IPS-15b (cell line): ENCODE measurements around the gene TLE4.
"Not testable (repeated sequence)": the region's sequence is repeated elsewhere in the genome, so short reads cannot be mapped to it uniquely, and the experiment has no call there.

Source experiments
- H3K27me3 ChIP-seq: one replicate; pipeline ENCODE4 v1.6.1; 2013; ENCODE audit warnings: low read length; ENCODE audit not compliant: control insufficient read depth, insufficient read depth
- H3K36me3 ChIP-seq: one replicate; pipeline ENCODE4 v1.6.1; 2013; ENCODE audit warnings: low read length; ENCODE audit not compliant: control insufficient read depth, insufficient read depth
- H3K4me1 ChIP-seq: one replicate; pipeline ENCODE4 v1.6.1; 2013; ENCODE audit warnings: mild to moderate bottlenecking, low read length; ENCODE audit not compliant: control insufficient read depth, insufficient read depth
- H3K4me3 ChIP-seq: one replicate; pipeline ENCODE4 v1.5.1; 2013; ENCODE audit warnings: low read depth, low read length
- H3K9ac ChIP-seq: one replicate; pipeline ENCODE4 v1.6.1; 2013; ENCODE audit warnings: low read depth, mild to moderate bottlenecking, low read length
- H3K9me3 ChIP-seq: one replicate; pipeline ENCODE4 v1.6.1; 2013; ENCODE audit warnings: mild to moderate bottlenecking, low read length; ENCODE audit not compliant: control insufficient read depth, insufficient read depth

TLE4 gene

DNA sequence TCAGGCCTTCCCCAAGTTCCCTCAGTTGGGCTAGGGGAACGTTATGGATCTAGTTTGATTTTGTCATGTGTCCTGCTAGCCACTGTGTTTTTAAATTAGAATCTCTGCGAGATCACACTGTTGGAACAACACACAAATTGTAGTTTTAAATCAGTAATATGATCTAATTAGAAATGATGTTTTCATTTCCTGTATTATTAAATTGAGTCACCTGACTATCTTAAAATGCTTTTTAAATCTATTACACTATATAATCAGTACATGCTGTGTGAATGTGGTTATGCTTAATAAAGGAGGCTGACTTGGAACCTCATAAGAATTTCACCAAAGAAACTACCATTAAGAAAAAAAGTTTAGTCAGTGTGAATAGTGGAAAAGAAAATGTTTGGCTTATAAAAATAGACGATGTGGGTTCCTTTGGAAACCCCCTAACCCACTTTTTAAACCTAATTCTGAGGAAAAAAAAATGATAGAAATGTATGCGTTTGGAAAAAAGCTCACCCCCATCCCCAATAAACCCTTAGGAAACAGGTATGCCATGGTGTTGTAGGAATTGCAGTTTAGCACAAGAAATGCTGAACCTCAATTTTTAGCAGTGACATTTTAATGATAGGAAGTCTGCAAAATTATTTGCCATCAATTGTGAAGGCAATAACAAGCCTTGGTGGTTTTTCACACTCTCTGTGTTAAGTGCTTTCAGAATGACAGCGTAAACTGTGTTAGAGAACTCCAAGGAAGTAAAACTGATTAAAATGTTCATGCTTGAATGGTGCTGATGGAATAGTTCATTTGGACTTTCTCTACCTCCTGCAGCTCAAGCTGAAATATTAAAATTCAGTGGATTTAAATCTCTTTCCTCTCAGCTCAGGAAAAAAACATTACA is 59.0 kb downstream of the TLE4 start:
- no peak overlapping the region for H3K9ac ChIP-seq
- no peaks in the 10 kb centered on the region for H3K9me3 ChIP-seq
- H3K4me1 ChIP-seq, result peaks cover 11% of the 10 kb centered on the region
- no peak overlapping the region for H3K4me3 ChIP-seq
- no peaks in the 10 kb centered on the region for H3K36me3 ChIP-seq
- H3K27me3 ChIP-seq, result no peaks in the 10 kb centered on the region

DNA sequence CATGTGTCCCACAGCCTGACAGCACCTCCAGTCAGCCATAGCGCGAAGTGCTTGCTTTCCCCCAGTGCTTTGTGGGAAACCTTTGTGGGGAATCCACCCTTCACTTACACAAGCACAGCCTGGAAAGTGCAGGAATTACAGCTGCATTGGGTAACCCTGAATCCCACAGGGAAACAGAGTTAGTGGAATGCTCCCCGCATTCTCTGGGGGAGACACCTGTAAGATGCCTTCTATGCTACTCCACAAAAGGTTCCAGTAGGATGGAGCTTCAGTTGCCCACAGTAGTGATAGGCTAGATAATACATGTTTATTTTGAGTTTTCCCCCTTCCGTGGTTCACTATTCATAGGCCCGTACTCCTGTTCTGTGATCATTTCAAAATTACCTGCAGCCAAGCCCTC is 60.3 kb downstream of the TLE4 start:
- H3K9ac ChIP-seq, result no peak overlapping the region
- H3K36me3 ChIP-seq, result no peaks in the 10 kb centered on the region
- H3K4me1 ChIP-seq, result peaks cover 11% of the 10 kb centered on the region
- no peaks in the 10 kb centered on the region for H3K9me3 ChIP-seq
- H3K27me3 ChIP-seq, result no peaks in the 10 kb centered on the region
- H3K4me3 ChIP-seq, result no peak overlapping the region

DNA sequence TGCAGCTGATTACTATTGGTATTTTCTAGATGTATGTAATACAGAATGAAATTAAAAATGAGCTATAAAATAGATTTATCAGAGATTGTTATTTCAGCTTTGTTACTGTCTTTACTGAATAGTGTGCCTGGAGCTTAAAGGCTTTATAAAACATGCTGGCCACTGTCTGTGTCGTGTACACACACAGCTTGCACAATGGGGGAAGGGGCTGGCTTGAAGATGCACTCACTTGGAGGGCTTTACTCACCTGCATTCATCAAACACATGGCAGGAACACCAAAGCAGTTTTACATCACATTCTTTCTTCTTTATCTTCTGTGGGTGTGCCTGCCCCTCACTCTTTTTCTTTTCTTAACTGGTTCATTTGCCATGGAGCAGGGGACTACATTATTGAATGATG is 60.9 kb downstream of the TLE4 start:
- Histone ChIP-seq H3K36me3 (no peaks in the 10 kb centered on the region), H3K27me3 (no peaks in the 10 kb centered on the region), H3K4me3 (no peak overlapping the region), H3K9ac (no peak overlapping the region), H3K4me1 (peaks cover 11% of the 10 kb centered on the region), H3K9me3 (no peaks in the 10 kb centered on the region)

DNA sequence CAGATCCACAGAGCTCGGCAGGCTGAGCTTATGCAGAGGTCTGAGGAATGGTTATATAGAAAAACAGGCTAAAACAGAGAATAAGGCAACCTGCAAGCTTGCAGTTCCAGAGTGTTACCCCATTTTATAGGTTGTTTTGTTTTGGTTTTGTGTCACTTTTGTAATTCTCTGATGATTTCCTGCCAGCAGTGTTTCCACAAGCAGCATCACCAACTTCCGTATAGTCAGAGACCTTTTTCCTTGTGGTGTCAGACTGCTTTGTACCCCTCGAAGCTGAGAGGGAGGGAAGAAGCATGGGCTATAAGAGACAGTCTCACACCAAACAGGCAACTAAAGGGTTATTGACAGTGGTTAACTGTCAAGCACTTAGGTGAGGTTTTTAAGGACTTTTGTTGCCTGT is 61.8 kb downstream of the TLE4 start:
- Histone ChIP-seq H3K4me1 (peaks cover 11% of the 10 kb centered on the region), H3K36me3 (no peaks in the 10 kb centered on the region), H3K27me3 (no peaks in the 10 kb centered on the region), H3K4me3 (no peak overlapping the region), H3K9ac (no peak overlapping the region), H3K9me3 (no peaks in the 10 kb centered on the region)

DNA sequence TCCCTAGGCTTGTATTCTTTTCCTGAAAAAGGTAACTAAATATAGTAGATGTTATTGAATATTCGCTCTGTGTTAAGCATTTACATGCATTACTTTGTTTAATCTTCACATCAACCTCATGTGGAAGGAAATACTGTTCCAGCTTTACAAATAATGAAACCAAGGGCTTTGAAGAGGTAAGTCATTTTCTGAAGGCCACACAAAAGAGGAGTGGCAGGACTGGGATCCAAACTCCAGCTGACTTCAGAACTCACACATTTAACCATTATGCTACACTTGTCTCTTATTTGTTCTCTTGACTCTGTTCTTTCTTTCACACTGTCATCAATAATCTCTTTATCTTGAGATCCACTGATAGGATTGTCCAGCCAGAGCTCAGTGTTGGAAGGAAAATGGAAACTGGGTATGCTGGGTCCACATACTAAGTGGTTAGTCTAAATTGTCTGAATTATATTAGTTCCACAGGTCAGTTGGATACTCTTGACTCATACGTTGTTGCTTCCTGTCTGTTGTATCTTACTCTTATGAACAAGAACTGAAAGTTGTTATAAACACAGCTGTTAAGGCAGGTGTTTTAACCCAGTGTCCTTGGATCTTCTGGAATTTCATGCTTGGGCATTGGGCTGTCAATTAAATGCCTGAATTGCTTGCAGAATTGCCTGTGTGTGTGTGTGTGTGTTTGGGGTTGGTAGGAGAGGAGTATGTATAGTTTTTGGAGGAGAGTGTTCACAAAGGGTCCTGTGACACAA is 65.6 kb downstream of the TLE4 start:
- H3K9me3 ChIP-seq, result no peaks in the 10 kb centered on the region
- peaks cover 6% of the 10 kb centered on the region for H3K4me1 ChIP-seq
- no peak overlapping the region for H3K4me3 ChIP-seq
- H3K9ac ChIP-seq, result no peak overlapping the region
- no peaks in the 10 kb centered on the region for H3K27me3 ChIP-seq
- no peaks in the 10 kb centered on the region for H3K36me3 ChIP-seq

DNA sequence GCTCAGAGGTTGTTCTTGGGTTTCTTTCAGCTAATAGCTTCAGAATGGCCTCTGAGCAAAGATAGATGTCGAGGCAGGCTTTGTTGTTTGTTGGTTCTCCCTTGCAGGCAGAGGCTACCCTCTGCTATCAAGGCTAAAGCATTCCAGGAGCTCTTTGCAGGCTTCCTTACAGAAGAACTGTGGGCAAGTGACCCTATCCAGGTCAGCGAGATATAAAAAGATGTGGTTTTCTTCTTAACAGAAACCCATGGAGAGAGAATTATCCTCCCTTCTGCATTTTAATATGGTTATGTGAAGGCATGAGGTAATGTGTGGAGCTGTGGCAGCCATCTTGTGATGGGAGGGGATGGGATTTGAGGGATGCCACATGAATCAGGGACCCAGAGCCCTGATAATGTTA is 67.0 kb downstream of the TLE4 start:
- no peaks in the 10 kb centered on the region for H3K36me3 ChIP-seq
- no peak overlapping the region for H3K4me3 ChIP-seq
- H3K4me1 ChIP-seq, result peaks cover 2% of the 10 kb centered on the region
- no peaks in the 10 kb centered on the region for H3K9me3 ChIP-seq
- no peak overlapping the region for H3K9ac ChIP-seq
- no peaks in the 10 kb centered on the region for H3K27me3 ChIP-seq

DNA sequence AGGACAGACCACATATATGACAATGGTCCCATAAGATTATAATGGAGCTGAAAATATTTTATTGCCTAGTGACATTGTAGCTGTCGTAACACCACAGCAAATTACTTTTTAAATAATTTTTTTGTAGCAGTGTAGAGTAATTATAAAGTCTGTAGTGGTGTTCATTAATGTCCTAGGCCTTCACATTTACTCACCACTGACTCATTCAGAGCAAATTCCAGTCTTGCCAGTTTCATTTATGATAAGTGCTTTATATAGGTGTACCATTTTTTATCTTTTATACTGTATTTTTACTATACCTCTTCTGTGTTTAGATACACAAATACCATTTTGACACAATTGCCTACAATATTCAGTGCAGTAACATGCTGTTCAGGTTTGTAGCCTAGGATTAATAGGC is 67.6 kb downstream of the TLE4 start:
- Histone ChIP-seq H3K9me3 (no peaks in the 10 kb centered on the region), H3K4me1 (no peaks in the 10 kb centered on the region), H3K9ac (no peak overlapping the region), H3K36me3 (no peaks in the 10 kb centered on the region), H3K4me3 (no peak overlapping the region), H3K27me3 (no peaks in the 10 kb centered on the region)

DNA sequence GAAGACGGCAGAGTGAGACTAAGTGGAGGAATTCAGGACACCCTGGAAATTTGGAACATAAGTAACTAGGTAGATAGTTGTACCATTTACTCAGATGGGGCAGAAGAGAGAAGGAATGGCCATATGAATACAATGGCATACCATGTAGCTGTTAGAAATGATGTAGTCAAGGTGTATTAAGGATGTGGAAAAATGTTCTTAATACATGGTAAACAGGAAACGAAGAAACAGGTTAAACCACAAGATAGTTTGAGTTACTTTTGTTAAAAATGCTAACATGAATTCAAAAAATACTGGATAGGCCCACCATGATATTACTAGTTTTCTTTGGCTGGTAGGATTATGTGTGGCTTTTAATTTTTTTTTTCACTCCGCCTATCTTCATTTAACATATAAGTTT is 68.3 kb downstream of the TLE4 start:
- not testable (repeated sequence) for H3K4me3 ChIP-seq, H3K9ac ChIP-seq, H3K9me3 ChIP-seq, H3K36me3 ChIP-seq, H3K4me1 ChIP-seq, H3K27me3 ChIP-seq

DNA sequence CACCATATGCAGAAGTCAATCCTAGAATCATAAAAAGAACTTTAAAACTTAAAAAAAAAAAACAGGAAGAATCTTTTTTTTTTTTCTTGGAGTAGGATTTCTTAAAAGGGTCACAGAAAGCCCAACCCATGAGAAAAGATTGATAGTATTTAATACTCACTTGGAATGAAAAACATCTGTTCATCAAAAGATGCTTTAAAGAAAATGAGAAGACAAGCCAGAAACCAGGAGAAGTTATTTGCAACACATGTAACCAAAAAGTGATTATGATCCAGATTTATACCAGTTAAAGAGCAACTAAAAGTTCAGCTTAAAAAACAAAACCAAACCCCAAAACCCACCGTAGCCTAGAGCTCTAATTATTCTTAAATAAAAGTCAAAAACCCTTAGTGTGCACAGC is 69.3 kb downstream of the TLE4 start:
- Histone ChIP-seq H3K36me3 (no peaks in the 10 kb centered on the region), H3K27me3 (no peaks in the 10 kb centered on the region), H3K9me3 (no peaks in the 10 kb centered on the region), H3K4me1 (no peaks in the 10 kb centered on the region), H3K9ac (no peak overlapping the region), H3K4me3 (no peak overlapping the region)

DNA sequence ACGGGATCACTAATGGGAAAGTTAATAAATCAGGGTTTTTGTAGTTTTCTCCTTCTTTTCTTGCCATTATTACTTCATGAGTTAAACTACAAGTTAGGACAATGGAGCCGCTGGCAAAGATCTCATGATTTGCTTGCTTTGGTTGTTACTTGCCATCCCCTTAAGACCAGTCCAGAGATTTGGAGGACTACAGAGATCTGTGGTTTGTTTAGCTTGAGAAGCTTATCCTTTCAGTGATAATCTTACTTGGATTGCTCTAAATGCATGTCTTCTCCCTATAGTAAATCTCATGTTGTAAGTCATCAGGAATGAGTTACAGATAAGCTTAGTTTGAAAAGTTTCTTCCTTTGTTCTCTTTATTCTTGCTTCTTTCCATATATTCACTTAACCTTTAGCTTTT is 70.9 kb downstream of the TLE4 start:
- no peaks in the 10 kb centered on the region for H3K9me3 ChIP-seq
- H3K4me3 ChIP-seq, result no peak overlapping the region
- no peaks in the 10 kb centered on the region for H3K27me3 ChIP-seq
- H3K36me3 ChIP-seq, result no peaks in the 10 kb centered on the region
- no peak overlapping the region for H3K9ac ChIP-seq
- no peaks in the 10 kb centered on the region for H3K4me1 ChIP-seq

DNA sequence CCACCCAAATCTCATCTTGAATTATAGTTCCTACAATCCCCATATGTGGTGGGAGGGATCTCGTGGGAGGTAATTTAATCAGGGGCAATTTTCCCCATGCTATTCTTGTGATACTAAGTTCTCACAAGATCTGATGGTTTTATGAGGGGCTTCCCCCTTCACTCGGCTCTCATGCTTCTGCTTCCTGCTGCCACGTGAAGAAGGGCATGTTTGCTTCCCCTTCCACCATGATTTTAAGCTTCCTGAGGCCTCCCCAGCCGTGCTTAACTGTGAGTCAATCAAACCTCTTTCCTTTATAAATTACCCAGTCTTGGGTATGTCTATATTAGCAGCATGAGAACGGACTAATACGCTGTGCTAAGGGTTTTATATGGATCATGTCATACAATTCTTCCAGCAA is 72.3 kb downstream of the TLE4 start:
- no peaks in the 10 kb centered on the region for H3K27me3 ChIP-seq
- H3K9me3 ChIP-seq, result no peaks in the 10 kb centered on the region
- no peaks in the 10 kb centered on the region for H3K4me1 ChIP-seq
- H3K9ac ChIP-seq, result no peak overlapping the region
- H3K36me3 ChIP-seq, result no peaks in the 10 kb centered on the region
- no peak overlapping the region for H3K4me3 ChIP-seq

DNA sequence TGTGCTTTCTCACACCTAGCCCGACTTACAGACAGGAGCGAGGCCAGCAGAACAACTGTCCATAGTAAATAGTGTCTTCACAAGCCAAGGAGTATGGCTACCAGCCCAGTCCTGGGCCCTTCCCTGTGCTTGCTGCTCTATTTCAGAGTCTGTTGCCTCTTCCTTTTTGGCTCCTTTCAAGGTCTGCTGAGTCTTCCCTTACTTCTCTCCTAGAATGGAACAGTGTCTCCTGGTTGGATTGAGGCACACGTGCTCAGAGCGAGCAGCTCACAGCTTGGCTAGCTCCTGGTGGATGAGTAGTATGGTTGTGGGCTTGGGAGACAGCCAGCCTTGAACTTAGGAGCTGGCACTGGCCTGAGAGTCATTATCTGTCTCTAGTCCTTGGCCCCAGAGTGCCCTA is 72.8 kb downstream of the TLE4 start:
- H3K27me3 ChIP-seq, result no peaks in the 10 kb centered on the region
- no peak overlapping the region for H3K4me3 ChIP-seq
- H3K36me3 ChIP-seq, result no peaks in the 10 kb centered on the region
- no peaks in the 10 kb centered on the region for H3K9me3 ChIP-seq
- no peaks in the 10 kb centered on the region for H3K4me1 ChIP-seq
- H3K9ac ChIP-seq, result no peak overlapping the region
